GM12873 (cell line): Measurements from ENCODE around the gene CRACDL.

ENCODE experiments used
- CTCF ChIP-seq: IDR thresholded peaks from 2 replicates; pipeline ENCODE4 v1.5.1; 2012; ENCODE audit warnings: low read depth, mild to moderate bottlenecking, moderate library complexity, low read length, control low read depth; ENCODE audit not compliant: insufficient read depth; ENCODE audit errors: missing control alignments

The CRACDL gene

GRCh38 chr2:98799375-98800329, 136.4 kb downstream of the CRACDL start:
- TF ChIP-seq CTCF: no peak

DNA sequence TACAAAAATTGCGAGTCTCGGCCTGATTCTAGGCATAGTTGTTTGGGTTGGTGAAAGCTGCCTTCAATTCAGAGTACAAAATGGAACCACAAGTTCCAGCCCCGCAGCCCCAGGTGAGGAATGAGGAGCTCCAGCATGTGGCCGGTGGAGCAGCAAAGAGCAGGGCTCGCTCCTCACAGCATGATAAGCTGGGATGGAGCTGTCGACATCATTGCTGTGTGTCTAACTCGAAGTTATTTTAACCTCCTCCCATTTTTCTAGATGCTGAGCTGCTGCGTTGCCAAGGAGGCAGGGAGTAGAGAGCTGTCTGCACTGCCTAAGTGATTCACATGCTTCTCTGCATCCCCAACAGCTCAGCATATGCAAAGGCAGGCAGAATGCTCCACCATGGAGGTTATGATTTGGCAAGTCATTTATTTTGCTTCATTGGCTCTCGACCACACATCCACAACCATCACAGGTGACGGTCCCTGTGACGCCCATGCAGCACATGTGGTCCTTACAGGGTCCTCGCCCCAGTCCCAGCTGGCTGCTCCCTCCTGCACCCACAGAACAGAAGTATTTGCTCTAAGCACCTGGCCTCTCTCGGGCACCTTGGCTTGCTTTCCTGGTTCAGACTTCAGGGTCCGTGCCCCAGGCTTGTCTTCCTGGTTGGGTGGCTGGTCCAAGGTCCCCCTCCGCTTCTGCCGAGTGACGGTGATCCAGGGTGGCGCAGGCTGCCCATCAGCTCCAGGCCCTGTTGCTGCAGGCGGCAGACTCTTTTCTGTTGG, 139.1 kb downstream of the CRACDL start:
- TF ChIP-seq CTCF: no peak

GRCh38 chr2:98795891-98796676, 139.9 kb downstream of the CRACDL start:
- no peak for TF ChIP-seq CTCF

DNA sequence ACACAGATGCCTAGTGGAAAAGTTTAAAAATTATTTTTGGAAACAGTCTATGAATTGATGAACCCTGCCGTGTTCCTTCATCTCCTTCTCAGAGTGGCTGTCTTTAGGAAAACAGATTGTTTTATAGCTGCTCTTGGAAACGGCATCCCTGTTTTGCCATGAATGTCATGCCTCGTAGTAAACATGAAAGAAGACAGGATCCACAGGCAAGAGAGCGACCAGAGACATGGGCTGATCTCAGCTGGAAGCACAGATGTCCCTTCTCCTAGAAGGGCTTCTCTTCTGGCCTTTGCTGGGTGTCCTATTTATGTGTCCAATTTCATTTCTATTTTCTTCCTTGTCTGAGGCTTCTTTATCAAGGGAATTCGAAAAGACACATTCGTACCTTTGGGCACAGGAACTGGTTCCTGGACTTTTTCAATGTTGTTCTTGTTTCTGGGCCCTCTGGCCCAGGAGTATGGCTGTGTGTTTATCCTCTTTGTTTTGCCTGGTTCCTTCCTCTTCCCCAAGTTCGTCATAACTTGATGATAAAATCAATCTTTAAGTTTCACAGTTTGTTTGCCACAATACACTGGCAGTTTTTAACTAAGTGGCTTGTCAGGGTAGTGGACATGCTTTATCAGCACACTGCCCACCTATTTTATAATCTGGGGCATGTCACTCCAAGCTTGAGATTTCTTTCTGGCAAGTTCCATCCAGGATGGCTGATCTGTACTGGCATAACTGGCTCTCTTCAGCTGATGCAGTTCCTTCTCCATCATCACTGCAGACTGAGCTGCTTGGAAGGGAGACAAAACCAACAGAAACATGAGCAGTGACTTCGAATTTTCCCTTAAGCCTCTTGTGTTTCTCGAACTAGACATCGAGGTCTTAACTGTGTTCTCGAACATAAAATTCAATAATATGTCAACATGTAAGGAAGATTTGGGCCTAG, 141.9 kb downstream of the CRACDL start:
- TF ChIP-seq CTCF: no peak

DNA sequence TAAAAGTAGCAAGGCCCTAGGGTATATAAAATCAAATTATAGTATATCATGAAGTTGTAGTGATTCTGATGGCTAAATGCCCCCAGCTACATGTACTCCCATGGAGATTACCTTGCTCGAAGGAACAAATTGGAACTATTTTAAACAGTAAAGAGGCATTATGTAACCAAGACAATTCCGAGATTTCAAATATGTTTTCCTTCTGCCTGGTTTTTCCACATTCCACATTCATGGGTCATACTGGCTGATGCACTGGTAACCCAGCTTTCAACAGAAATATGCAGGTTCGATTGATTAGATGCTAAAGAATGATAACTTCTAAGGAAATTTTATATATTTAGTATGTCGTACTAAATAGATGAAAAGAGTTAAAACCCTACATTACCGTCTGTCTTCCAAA, 142.8 kb downstream of the CRACDL start:
- TF ChIP-seq CTCF: no peak

DNA sequence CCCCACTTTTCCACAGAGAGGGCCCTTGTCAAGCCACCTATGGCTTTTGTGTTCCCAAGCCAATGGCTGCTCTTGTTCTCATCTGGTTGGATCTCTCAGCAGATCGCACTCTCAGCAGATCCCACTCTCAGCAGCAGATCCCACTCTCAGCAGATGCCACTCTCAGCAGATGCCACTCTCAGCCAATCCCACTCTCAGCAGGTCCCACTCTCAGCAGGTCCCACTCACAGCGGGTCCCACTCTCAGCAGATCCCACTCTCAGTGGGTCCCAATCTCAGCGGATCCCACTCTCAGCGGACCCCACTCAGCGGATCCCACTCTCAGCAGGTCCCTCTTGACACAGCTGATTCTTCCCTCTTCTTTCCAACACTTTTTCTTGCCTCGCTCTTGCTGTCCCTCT, 145.8 kb downstream of the CRACDL start:
- no peak for TF ChIP-seq CTCF
